GM12892 (cell line): ENCODE measurements around the gene ERBB4.

Experiments
- DNase-seq: peaks from one replicate; pipeline ENCODE4 v3.0.0; 2011; ENCODE audit not compliant: insufficient read length
- FAIRE-seq: peaks from 2 replicates; lab custom pipeline; 2011; peaks lifted over from hg19 to GRCh38; lab: Jason Lieb, UNC
- POLR2A ChIP-seq: IDR thresholded peaks from 2 replicates; pipeline ENCODE4 v1.6.1; 2011; ENCODE audit warnings: low read depth, low read length, control low read depth
- POLR2AphosphoS5 ChIP-seq: IDR thresholded peaks from 2 replicates; pipeline ENCODE4 v1.6.1; 2011; ENCODE audit warnings: low read depth, low read length, control low read depth
- TAF1 ChIP-seq: IDR thresholded peaks from 2 replicates; pipeline ENCODE4 v1.6.1; 2011; ENCODE audit warnings: low read depth, mild to moderate bottlenecking, control low read depth, low read length, borderline replicate concordance

ERBB4 gene

DNA sequence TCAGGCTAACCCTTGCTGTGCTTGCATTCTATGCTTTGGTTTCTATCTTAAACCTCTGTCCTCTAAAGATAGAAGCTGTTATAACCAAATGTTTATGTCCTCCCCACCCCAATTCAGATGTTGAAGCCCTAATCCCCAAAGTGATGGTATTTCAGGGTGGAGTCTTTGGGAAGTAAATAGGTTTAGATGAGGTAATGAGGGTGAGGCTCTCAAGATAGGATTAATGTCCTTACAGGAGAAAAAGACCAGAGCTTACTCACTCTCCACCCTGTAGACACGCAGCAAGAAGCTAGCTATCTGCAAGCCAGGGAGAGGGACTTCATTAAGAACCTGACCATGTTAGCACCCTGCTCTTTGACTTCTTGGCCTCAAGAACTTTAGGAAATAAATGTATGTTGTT, 362.5 kb downstream of the ERBB4 start:
- no peak for TF ChIP-seq POLR2A
- no peak for TF ChIP-seq TAF1
- TF ChIP-seq POLR2AphosphoS5: no peak
- DNase-seq (no peak), FAIRE-seq (no peak)

DNA sequence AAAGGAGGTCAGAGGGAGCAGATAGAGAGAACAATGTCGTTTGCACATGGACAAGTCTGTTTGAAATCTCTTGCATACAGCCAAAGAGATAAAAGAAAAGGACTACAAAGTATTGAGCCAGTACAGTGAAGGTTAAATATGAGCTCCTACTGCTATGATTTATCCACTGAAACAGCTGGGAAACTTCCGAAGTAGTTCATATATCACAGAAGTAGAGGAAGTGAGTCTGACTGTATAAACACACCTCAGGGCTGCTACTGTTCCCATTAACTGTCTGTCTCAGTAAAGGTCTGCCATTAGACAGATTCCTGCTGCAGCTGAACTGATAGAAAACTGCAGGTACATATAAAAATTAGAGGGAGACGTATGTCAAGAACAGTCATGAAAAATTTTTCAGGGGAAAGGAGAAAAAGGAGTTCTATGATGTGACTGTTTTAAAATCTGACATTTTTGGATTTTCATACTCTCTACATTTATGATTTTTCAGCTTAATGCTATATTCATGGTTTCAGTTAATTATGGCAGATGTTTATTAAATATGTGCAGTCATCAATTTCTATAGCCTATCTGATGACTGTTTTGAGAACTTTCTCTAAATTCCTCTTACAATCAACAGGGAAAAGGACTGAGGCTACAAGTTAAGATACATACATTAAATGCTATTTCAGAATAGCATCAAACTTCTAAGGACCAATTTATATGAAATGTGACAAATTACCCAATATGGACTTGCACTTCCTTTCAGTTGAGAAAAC, 364.7 kb downstream of the ERBB4 start:
- TF ChIP-seq TAF1 (no peak), POLR2AphosphoS5 (no peak), POLR2A (no peak)
- FAIRE-seq: no peak
- no peak for DNase-seq

DNA sequence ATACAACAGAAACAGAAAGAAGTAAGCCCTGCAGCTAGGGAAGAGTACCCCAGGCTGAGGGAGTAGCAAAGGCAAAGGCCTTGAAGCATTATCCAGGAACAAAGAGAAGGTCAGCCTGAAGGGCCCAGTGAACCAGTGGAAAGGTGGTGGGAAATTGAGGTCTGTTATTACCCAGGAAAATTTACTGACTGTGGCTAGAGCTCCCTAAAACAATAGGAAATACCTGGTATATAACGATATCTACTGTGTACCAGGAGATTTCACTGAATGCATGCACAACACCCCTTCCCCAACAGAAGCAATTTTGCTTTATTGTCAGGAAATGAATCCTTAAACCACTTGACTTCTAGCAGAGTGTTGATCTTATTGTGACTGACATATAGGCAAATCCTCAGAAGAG, 365.3 kb downstream of the ERBB4 start:
- TF ChIP-seq TAF1 (no peak), POLR2AphosphoS5 (no peak), POLR2A (no peak)
- FAIRE-seq (no peak), DNase-seq (no peak)

DNA sequence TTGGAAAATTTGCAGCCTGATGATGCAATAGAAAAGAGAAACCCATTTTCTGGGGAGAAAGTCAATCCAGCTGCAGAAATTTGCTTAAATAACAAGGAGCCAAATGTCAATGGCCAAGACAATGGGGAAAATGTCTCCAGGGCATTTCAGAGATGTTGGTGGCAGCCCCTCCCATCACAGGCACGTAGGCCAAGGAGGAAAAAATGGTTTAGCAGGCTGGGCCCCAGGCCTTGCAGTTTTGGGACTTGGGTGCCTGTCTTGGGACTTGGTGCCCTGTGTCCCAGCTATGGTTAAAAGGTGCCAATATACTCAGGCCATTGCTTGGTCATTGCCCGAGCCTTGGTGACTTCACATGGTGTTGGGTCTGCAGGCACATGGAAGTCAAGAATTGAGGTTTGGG, 368.2 kb downstream of the ERBB4 start:
- no peak for TF ChIP-seq POLR2A
- no peak for TF ChIP-seq TAF1
- no peak for TF ChIP-seq POLR2AphosphoS5
- DNase-seq (no peak), FAIRE-seq (no peak)

- DNase-seq: no peak
- TF ChIP-seq TAF1: no peak
- no peak for TF ChIP-seq POLR2AphosphoS5
- TF ChIP-seq POLR2A: no peak
- no peak for FAIRE-seq
These were observed 380.5 kb downstream of the ERBB4 start for GRCh38 chr2:212158081-212158480.

GRCh38 chr2:212157012-212157411, 381.6 kb downstream of the ERBB4 start:
- no peak for DNase-seq

DNA sequence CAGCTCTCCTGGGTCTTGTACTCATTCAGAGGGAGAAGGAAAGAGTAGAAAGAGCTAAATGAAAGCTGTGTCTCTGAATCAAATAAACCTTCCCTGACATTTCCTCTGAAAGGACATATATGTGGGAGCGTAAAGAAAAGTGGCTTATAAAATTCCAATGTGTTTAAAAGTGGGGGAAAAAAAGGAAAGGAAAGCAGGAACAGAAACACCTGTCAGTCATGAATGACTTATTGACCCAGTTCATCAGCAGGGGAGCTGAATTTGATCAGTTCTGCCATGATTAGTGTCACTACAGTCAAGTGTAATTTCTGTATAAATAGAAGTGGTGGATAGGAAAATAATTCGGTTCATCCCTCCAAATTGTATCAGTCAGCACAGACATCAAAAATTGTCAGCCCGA, 382.5 kb downstream of the ERBB4 start:
- no peak for DNase-seq
- TF ChIP-seq POLR2A (no peak), POLR2AphosphoS5 (no peak), TAF1 (no peak)
- FAIRE-seq: no peak

More at GRCh38 chr2:212157012-212157411, 381.6 kb downstream of the ERBB4 start:
- no peak for FAIRE-seq
- TF ChIP-seq POLR2A (no peak), POLR2AphosphoS5 (no peak), TAF1 (no peak)

GRCh38 chr2:212154477-212154878, 384.1 kb downstream of the ERBB4 start:
- TF ChIP-seq POLR2A (no peak), TAF1 (no peak), POLR2AphosphoS5 (no peak)
- no peak for FAIRE-seq
- no peak for DNase-seq

GRCh38 chr2:212153923-212154322, 384.7 kb downstream of the ERBB4 start:
- DNase-seq (no peak), FAIRE-seq (no peak)
- TF ChIP-seq POLR2A (no peak), POLR2AphosphoS5 (no peak), TAF1 (no peak)

DNA sequence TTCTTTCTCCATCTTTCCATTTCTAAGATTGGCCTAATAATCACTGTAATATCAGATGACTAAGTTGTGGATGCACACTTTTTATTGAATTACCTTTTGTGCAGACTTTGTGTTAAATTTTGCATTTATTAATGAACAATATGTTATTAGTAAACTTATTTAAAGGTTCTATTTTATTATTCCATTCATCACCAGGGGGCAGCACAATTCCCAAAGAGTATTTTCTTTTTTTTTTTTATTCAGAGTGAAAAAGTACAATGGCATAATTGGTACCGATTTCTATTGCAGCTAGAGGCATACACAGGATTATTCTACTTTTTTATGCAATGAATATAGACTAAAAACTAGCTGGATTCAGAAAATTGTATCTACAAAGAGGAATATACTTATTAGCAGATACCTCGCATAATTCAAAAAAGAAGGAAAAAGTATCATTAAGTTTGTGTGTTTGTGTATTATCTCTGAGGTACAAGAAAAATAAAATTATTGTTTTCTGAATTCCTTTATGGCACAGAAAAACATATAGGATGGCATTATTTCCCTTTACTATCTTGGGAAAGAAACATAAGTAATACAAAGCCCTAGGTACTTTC, 390.6 kb downstream of the ERBB4 start:
- DNase-seq (no peak), FAIRE-seq (no peak)
- TF ChIP-seq POLR2AphosphoS5 (no peak), TAF1 (no peak), POLR2A (no peak)

GRCh38 chr2:212146416-212146815, 392.2 kb downstream of the ERBB4 start:
- no peak for TF ChIP-seq POLR2AphosphoS5
- FAIRE-seq: no peak
- DNase-seq: no peak

- FAIRE-seq (no peak), DNase-seq (no peak)
- no peak for TF ChIP-seq POLR2AphosphoS5
These were observed 393.5 kb downstream of the ERBB4 start for GRCh38 chr2:212145121-212145520.
